GM19372 (cell line): ENCODE data around the gene OR52E4.

Experiments used
- ATAC-seq: cut with Tn5 transposase; IDR thresholded peaks from one replicate; pipeline ENCODE4 v1.9.1; 2021; ENCODE audit warnings: mild to moderate bottlenecking, low read depth, moderate library complexity; ENCODE audit not compliant: unreplicated experiment

OR52E4 gene

GRCh38 chr11:5880329-5880728, at the start of gene OR52E4:
Gene OR52E4, plus strand, starts transcription at chr11:5880629. Its CDS starts 3,664 bp downstream, at chr11:5884293.
- no peak for ATAC-seq

- no peak for ATAC-seq
Measured at GRCh38 chr11:5831196-5831829, 49.1 kb upstream of the OR52E4 start.

GRCh38 chr11:5833446-5833845, 47.0 kb upstream of the OR52E4 start:
- ATAC-seq: no peak

GRCh38 chr11:5837695-5838094, 42.7 kb upstream of the OR52E4 start:
- ATAC-seq: no peak

GRCh38 chr11:5841797-5842196, 38.6 kb upstream of the OR52E4 start, which contains the start of gene OR52E6:
Gene OR52E6, minus strand, starts transcription at chr11:5841897. Its CDS starts 0 bp downstream, at chr11:5841897.
- no peak for ATAC-seq

GRCh38 chr11:5846701-5847100, 33.7 kb upstream of the OR52E4 start:
- ATAC-seq: no peak

- no peak for ATAC-seq
Measured at GRCh38 chr11:5847711-5848110, 32.7 kb upstream of the OR52E4 start.

GRCh38 chr11:5851002-5851401, 29.4 kb upstream of the OR52E4 start:
- ATAC-seq: no peak

GRCh38 chr11:5857590-5857989, 22.8 kb upstream of the OR52E4 start, which contains the start of gene OR52E8:
Gene OR52E8, minus strand, starts transcription at chr11:5857690. Its CDS starts 0 bp downstream, at chr11:5857690.
- ATAC-seq: no peak

GRCh38 chr11:5865826-5866225, 14.6 kb upstream of the OR52E4 start:
- ATAC-seq: no peak

GRCh38 chr11:5878564-5878963, 1.9 kb upstream of the OR52E4 start:
- ATAC-seq: no peak

- no peak for ATAC-seq
Measured at GRCh38 chr11:5881756-5882155, 1.3 kb downstream of the OR52E4 start.

- ATAC-seq: no peak
Measured at GRCh38 chr11:5887172-5887571, 6.7 kb downstream of the OR52E4 start.

- ATAC-seq: no peak
Measured at GRCh38 chr11:5887661-5888060, 7.2 kb downstream of the OR52E4 start.

- ATAC-seq: no peak
Measured at GRCh38 chr11:5891216-5891800, 10.9 kb downstream of the OR52E4 start.

- ATAC-seq: no peak
Measured at GRCh38 chr11:5892908-5893307, 12.5 kb downstream of the OR52E4 start, which contains the start of gene OR52E5. Gene OR52E5, plus strand, starts transcription at chr11:5893208. Its CDS starts 7,569 bp downstream, at chr11:5900777.

- no peak for ATAC-seq
Measured at GRCh38 chr11:5899534-5899933, 19.1 kb downstream of the OR52E4 start.

- no peak for ATAC-seq
Measured at GRCh38 chr11:5910540-5910939, 30.1 kb downstream of the OR52E4 start.

- peak; percentile 70 for ATAC-seq
Measured at GRCh38 chr11:5922749-5923426, 42.5 kb downstream of the OR52E4 start.

GRCh38 chr11:5923427-5923776, 43.0 kb downstream of the OR52E4 start:
- ATAC-seq: peak; percentile 38

GRCh38 chr11:5923794-5924193, 43.4 kb downstream of the OR52E4 start:
- ATAC-seq: no peak

GRCh38 chr11:5928271-5928670, 47.8 kb downstream of the OR52E4 start:
- ATAC-seq: no peak
